ENCODE measurements around the gene CRYBB1.

The CRYBB1 gene

DNA sequence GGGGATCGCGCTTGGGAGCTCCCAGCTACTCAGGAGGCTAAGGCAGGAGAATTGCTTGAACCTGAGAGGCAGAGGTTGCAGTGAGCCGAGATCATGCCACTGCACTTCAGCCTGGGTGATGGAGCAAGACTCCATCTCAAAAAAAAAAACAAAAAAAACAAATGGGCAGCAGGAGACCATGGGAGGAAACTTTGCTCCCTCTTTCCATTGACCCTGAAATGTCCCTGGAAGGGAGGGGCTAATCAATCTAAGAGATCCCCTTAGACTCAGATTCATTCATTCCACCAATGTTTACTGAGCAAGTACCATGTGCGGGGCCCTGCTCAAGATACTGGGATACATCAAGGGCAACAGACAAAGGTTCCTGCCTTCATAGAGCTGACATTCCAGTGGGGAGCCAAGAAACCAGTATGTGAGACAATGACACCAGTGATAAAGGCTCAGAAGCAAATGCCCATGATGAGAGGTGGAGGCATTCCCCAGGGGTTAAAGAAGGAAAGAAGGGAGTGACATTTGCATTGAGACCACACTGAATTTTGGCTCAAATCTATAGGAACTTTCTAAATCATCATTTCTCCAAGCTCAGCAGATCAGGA lies 67.8 kb downstream of the CRYBB1 start:
- DNase-seq: no peak

Measured in EL (cell line).